Prostate gland (tissue), 2 donors: ENCODE data around the gene MCHR2. TPM values are rescaled to one million over a fixed set of nuclear protein-coding genes. Genes with fewer than 3 reads are reported as not detected.

ENCODE experiments used
- DNase-seq: peaks from one replicate; pipeline ENCODE4 v3.0.0-alpha.2; 2019; ENCODE audit warnings: low spot score
- H3K27ac ChIP-seq, 2 donors: fragments of 200-600 bp; sonication (generic); 2 replicates each; pipeline ENCODE4 v1.5.1; 2017 to 2019
- H3K27me3 ChIP-seq: fragments of 200-600 bp; sonication (generic); replicated peaks from 2 replicates; pipeline ENCODE4 v1.5.1; 2019; ENCODE audit not compliant: insufficient read depth
- H3K36me3 ChIP-seq, 2 donors: fragments of 200-600 bp; sonication (generic); 1 replicate in 1 of 2; 2 replicates in 1 of 2; pipeline versions ENCODE4 v1.5.1 to v1.8.1; 2017 to 2019
- H3K4me1 ChIP-seq: fragments of 200-600 bp; sonication (generic); replicated peaks from 2 replicates; pipeline ENCODE4 v1.5.1; 2019
- H3K4me3 ChIP-seq, 2 donors: fragments of 200-600 bp; sonication (generic); 2 replicates each; pipeline ENCODE4 v1.5.1; 2017 to 2019
- H3K9me3 ChIP-seq: fragments of 200-600 bp; sonication (generic); 2 replicates; pipeline ENCODE4 v1.5.1; 2017
- POLR2A ChIP-seq: fragments of 450-650 bp; IDR thresholded peaks from one replicate; pipeline ENCODE4 v1.6.1; 2016; ENCODE audit warnings: antibody characterized with exemption, mild to moderate bottlenecking
- POLR2AphosphoS5 ChIP-seq: sonication (generic); formaldehyde crosslinking; IDR thresholded peaks from one replicate; pipeline ENCODE4 v1.6.1; 2017; ENCODE audit warnings: antibody characterized with exemption
- WGBS: methylation state at CpG from one replicate; pipeline ENCODE4 v1.1.5; 2018; 5-methylcytosine and 5-hydroxymethylcytosine counted together
- intact Hi-C: fragments of 100-400 bp; cut with DNase I; formaldehyde crosslinking; loops from one replicate; pipeline ENCODE4 v1.14.2; 2022
- total RNA-seq, 2 donors: library from RNA; depleted of rRNA; stranded (reverse); fragments of >200 nt; gene quantifications; one replicate each; pipeline ENCODE4 v1.1.0, GENCODE V29; 2016
- TF ChIP-seq, protein P1 (sequence below), 4 experiments: fragments of 200-600 bp in 2 of 4; fragments of 450-650 bp in 2 of 4; sonication (generic) in 2 of 4; IDR thresholded peaks; 1 replicate in 3 of 4; 2 replicates in 1 of 4; pipeline ENCODE4 v1.5.1; 2016 to 2019; ENCODE audit warnings: antibody characterized with exemption in 4 of 4, mild to moderate bottlenecking in 2 of 4, moderate library complexity in 2 of 4

The MCHR2 gene
- total RNA-seq, 2 donors from 2014 or later, result not detected

DNA sequence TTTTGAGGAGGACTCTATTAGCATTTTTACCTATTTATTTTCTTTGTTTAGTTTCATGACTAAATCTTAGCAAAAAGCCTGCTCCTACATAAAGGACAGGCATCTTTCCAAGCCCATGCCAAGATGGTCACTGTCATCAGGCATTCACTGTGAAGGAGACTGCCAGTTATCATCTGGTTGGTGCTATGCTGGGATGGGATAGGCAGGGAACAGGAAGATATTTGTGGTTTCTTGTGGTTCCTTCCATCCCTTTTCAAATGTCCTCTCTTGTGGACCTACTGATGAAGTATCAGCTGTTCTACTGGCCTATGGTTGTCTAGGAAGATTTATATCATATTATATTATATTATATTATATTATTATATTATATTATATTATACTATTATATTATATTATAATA is 107.0 kb downstream of the MCHR2 start:
- Histone ChIP-seq H3K27ac (no peak overlapping the region), H3K4me3 (no peak overlapping the region), H3K4me1 (no peaks in the 10 kb centered on the region), H3K27me3 (no peaks in the 10 kb centered on the region), H3K9me3 (no peaks in the 10 kb centered on the region), H3K36me3 (no peaks in the 10 kb centered on the region)
- intact Hi-C loops, result no loop called here
- no peak for TF ChIP-seq POLR2A
- no peak for DNase-seq

DNA sequence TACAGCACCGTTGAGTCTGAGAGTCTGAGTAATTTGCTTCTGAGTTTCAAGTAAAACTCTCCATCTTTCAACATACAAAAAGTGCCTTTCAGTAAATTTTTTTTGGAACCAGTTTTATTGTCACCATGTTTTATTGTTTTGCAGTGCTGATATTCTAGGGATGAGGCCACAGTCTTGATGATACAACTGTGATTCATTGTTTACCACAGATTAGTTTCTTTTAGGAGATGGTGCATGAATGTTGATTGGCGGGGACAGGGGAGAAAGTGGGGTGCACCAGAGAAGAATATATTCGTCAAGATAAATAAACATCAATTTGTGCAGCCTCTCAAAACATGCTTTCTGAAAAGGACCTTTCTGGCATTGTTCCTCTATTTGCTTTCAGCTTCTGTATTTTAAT is 109.0 kb downstream of the MCHR2 start:
- intact Hi-C loops, result no loop called here
- WGBS, result 42% methylated on average over 3 of the region's 3 CpGs
- no peaks in the 10 kb centered on the region for H3K27me3 ChIP-seq

DNA sequence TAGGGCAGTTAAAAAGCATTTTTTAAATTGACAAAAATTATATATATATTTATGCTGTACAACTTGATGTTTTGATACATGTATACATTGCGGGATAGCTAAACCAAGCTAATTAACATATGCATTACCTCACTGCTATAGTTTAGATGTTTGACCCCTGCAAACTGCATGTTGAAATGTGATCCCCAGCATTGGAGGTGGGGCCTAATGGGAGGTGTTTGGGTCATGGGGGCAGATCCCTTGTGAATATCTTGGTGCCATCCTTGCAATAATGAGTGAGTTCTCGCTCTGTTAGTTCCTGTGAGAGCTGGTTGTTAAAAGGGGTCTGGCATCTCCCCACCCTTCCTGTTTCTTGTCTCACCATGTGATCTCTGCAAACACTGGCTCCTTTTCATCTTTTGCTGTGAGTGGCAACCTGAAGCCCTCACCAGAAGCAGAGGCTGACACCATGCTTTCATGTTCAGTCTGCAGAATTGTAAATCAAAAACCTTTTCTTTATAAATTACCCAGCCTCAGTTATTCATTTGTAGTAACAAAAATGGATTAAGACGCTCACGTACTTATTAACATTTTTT is 111.8 kb downstream of the MCHR2 start:
- TF ChIP-seq POLR2A (no peak), POLR2AphosphoS5 (no peak)
- TF ChIP-seq, protein P1, sequence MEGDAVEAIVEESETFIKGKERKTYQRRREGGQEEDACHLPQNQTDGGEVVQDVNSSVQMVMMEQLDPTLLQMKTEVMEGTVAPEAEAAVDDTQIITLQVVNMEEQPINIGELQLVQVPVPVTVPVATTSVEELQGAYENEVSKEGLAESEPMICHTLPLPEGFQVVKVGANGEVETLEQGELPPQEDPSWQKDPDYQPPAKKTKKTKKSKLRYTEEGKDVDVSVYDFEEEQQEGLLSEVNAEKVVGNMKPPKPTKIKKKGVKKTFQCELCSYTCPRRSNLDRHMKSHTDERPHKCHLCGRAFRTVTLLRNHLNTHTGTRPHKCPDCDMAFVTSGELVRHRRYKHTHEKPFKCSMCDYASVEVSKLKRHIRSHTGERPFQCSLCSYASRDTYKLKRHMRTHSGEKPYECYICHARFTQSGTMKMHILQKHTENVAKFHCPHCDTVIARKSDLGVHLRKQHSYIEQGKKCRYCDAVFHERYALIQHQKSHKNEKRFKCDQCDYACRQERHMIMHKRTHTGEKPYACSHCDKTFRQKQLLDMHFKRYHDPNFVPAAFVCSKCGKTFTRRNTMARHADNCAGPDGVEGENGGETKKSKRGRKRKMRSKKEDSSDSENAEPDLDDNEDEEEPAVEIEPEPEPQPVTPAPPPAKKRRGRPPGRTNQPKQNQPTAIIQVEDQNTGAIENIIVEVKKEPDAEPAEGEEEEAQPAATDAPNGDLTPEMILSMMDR (IDR thresholded peaks at IDR 0.05), result no peak
- Histone ChIP-seq H3K27me3 (no peaks in the 10 kb centered on the region), H3K9me3 (no peaks in the 10 kb centered on the region), H3K36me3 (no peaks in the 10 kb centered on the region), H3K4me3 (no peak overlapping the region), H3K4me1 (no peaks in the 10 kb centered on the region), H3K27ac (no peak overlapping the region)
- whole genome bisulfite sequencing, result 83% methylated on average over 4 of the region's 4 CpGs
- no peak for DNase-seq
- intact Hi-C loops, result no loop called here

More for the DNA sequence above, 109.0 kb downstream of the MCHR2 start:
- Histone ChIP-seq H3K27ac (no peak overlapping the region), H3K4me1 (no peaks in the 10 kb centered on the region), H3K9me3 (no peaks in the 10 kb centered on the region), H3K36me3 (no peaks in the 10 kb centered on the region), H3K4me3 (no peak overlapping the region)
- DNase-seq, result no peak
- TF ChIP-seq POLR2A (no peak), POLR2AphosphoS5 (no peak)
- TF ChIP-seq, protein P1 (IDR thresholded peaks at IDR 0.05), result no peak

DNA sequence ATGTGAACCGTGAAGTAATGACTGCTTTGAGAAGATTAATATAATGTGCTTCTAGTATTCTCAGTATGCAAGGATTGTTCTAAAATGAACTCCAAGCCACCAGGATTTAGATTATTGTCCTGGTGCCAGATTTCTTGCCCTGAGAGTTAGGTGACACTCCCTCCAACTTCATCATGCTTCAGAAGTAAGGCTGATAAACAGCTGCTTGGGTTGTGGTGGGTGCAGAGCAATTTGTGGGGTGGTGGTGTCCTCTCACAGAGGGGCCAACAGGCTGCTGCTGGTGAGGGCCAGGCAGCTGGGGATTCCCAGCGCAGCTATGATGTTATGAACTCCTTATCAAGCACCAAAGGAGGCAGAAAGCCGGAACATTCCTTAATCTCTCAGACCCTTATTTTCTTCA is 114.6 kb downstream of the MCHR2 start:
- intact Hi-C loops, result no loop called here
- TF ChIP-seq POLR2AphosphoS5, result no peak
- TF ChIP-seq, protein P1 (IDR thresholded peaks at IDR 0.05), result no peak
- 60% methylated on average over 3 of the region's 3 CpGs for WGBS
- no peak overlapping the region for H3K27ac ChIP-seq
- H3K36me3 ChIP-seq, result no peaks in the 10 kb centered on the region
- H3K9me3 ChIP-seq, result no peaks in the 10 kb centered on the region
- H3K4me1 ChIP-seq, result no peaks in the 10 kb centered on the region
- H3K4me3 ChIP-seq, result no peak overlapping the region
- DNase-seq, result no peak
- no peaks in the 10 kb centered on the region for H3K27me3 ChIP-seq

- H3K27me3 ChIP-seq, result no peaks in the 10 kb centered on the region
- no peaks in the 10 kb centered on the region for H3K36me3 ChIP-seq
- TF ChIP-seq, protein P1 (IDR thresholded peaks at IDR 0.05), result no peak
- TF ChIP-seq POLR2A (no peak), POLR2AphosphoS5 (no peak)
- no peak overlapping the region for H3K4me3 ChIP-seq
- 82% methylated on average over 4 of the region's 4 CpGs for WGBS
- DNase-seq, result no peak
- intact Hi-C loops, result no loop called here
- no peaks in the 10 kb centered on the region for H3K9me3 ChIP-seq
- no peaks in the 10 kb centered on the region for H3K4me1 ChIP-seq
- no peak overlapping the region for H3K27ac ChIP-seq
These were observed 119.0 kb downstream of the MCHR2 start for GRCh38 chr6:99875068-99875467.
